H1 (cell line): Measurements from ENCODE around the gene CASP8AP2. TPM values are rescaled to one million over a fixed set of nuclear protein-coding genes. Genes with fewer than 3 reads are reported as not detected.

Experiments used
- CTCF ChIA-PET: fragments of 300-600 bp; sonication (Branson Sonifier 250); formaldehyde crosslinking; loops from one replicate; lab custom pipeline; 2021; ENCODE audit not compliant: partially characterized antibody; lab: Charles Lee
- POLR2A ChIA-PET: fragments of 300-600 bp; sonication (Branson Sonifier 250); formaldehyde crosslinking; loops from one replicate; lab custom pipeline; 2021; ENCODE audit warnings: inconsistent platforms; ENCODE audit not compliant: partially characterized antibody; lab: Charles Lee
- DNase-seq, 2 experiments: peaks; one replicate each; pipeline versions ENCODE4 v3.0.0 to v3.0.0-alpha.2; 2010 to 2022; ENCODE audit warnings: low spot score in 2 of 2, low read depth in 1 of 2, mixed read lengths in 1 of 2
- FAIRE-seq: peaks from 2 replicates; lab custom pipeline; 2011; peaks lifted over from hg19 to GRCh38; lab: Jason Lieb, UNC
- H2AFZ ChIP-seq: 2 replicates; pipeline ENCODE4 v1.8.1; 2012; ENCODE audit warnings: low read length, inconsistent platforms
- H2AK5ac ChIP-seq: 2 replicates; pipeline ENCODE4 v1.6.1; 2013; ENCODE audit warnings: low read depth, low read length
- H2BK120ac ChIP-seq: replicated peaks from 2 replicates; pipeline ENCODE3; 2013; ENCODE audit warnings: low read depth, low read length, inconsistent platforms
- H2BK12ac ChIP-seq: 2 replicates; pipeline ENCODE4 v1.6.1; 2013; ENCODE audit warnings: low read depth, low read length
- H2BK15ac ChIP-seq: 2 replicates; pipeline ENCODE4 v1.6.1; 2013; ENCODE audit warnings: low read length
- H2BK20ac ChIP-seq: 2 replicates; pipeline ENCODE4 v1.6.1; 2013; ENCODE audit warnings: low read length
- H2BK5ac ChIP-seq: 2 replicates; pipeline ENCODE4 v1.6.1; 2013; ENCODE audit warnings: low read depth, low read length
- H3K14ac ChIP-seq: 2 replicates; pipeline ENCODE4 v1.6.1; 2013; ENCODE audit warnings: inconsistent platforms; ENCODE audit not compliant: insufficient read length
- H3K18ac ChIP-seq: 2 replicates; pipeline ENCODE4 v1.6.1; 2013; ENCODE audit warnings: low read length; ENCODE audit errors: extremely low read depth
- H3K23ac ChIP-seq: 2 replicates; pipeline ENCODE4 v1.6.1; 2013; ENCODE audit warnings: inconsistent platforms; ENCODE audit not compliant: insufficient read length
- H3K23me2 ChIP-seq: 2 replicates; pipeline ENCODE4 v1.6.1; 2013; ENCODE audit warnings: low read depth, low read length
- H3K27ac ChIP-seq: 2 replicates; pipeline ENCODE4 v1.6.1; 2011; ENCODE audit warnings: low read depth, low read length, inconsistent platforms
- H3K27me3 ChIP-seq, 4 experiments: replicated peaks in 1 of 4; 1 replicate in 1 of 4; 2 replicates in 3 of 4; pipeline versions ENCODE4 v1.6.1 to v1.8.1; 2011 to 2013; ENCODE audit warnings: low read length in 3 of 4, mild to moderate bottlenecking in 3 of 4, inconsistent platforms in 2 of 4, mixed read lengths in 2 of 4, moderate library complexity in 1 of 4; ENCODE audit not compliant: control insufficient read depth in 3 of 4, insufficient read depth in 3 of 4; ENCODE audit errors: extremely low read depth in 1 of 4
- H3K36me3 ChIP-seq, 4 experiments: 2 replicates each; pipeline versions ENCODE4 v1.6.1 to v1.8.1; 2011 to 2013; ENCODE audit warnings: mild to moderate bottlenecking in 4 of 4, low read length in 3 of 4, moderate library complexity in 2 of 4, control low read depth in 1 of 4, inconsistent platforms in 1 of 4; ENCODE audit not compliant: insufficient read depth in 4 of 4, control insufficient read depth in 2 of 4
- H3K4ac ChIP-seq: replicated peaks from 2 replicates; pipeline ENCODE3; 2013; ENCODE audit warnings: low read length, low read depth, mixed read lengths, inconsistent platforms; ENCODE audit not compliant: insufficient read length
- H3K4me1 ChIP-seq, 4 experiments: replicated peaks in 1 of 4; 1 replicate in 1 of 4; 2 replicates in 3 of 4; pipeline versions ENCODE4 v1.6.1 to v1.8.1; 2011 to 2013; ENCODE audit warnings: low read length in 3 of 4, inconsistent platforms in 2 of 4, mixed read lengths in 1 of 4; ENCODE audit not compliant: insufficient read depth in 4 of 4, control insufficient read depth in 3 of 4
- H3K4me2 ChIP-seq, 2 experiments: 2 replicates each; pipeline versions ENCODE4 v1.6.1 to v1.8.1; 2011 to 2013; ENCODE audit warnings: low read depth in 2 of 2, low read length in 2 of 2, control low read depth in 1 of 2, inconsistent platforms in 1 of 2, mild to moderate bottlenecking in 1 of 2; ENCODE audit not compliant: insufficient read depth in 1 of 2
- H3K4me3 ChIP-seq, 4 experiments: fragments of 200-600, 300-600 bp in 1 of 4; sonication (generic), shearing (Covaris generic), sonication (Bioruptor Twin) in 1 of 4; 2 replicates each; pipeline versions ENCODE4 v1.5.1 to v1.8.1; 2011 to 2016; ENCODE audit warnings: low read length in 4 of 4, low read depth in 3 of 4, control low read depth in 2 of 4, inconsistent platforms in 2 of 4, mild to moderate bottlenecking in 2 of 4, mixed read lengths in 1 of 4, moderate library complexity in 1 of 4; ENCODE audit not compliant: insufficient read depth in 2 of 4; ENCODE audit errors: extremely low read depth in 1 of 4
- H3K56ac ChIP-seq: replicated peaks from 2 replicates; pipeline ENCODE3; 2013; ENCODE audit warnings: low read depth, mild to moderate bottlenecking, mixed read lengths, low read length, inconsistent platforms; ENCODE audit not compliant: insufficient read length
- H3K79me1 ChIP-seq: 2 replicates; pipeline ENCODE4 v1.6.1; 2013; ENCODE audit warnings: low read depth, low read length, control low read depth
- H3K79me2 ChIP-seq, 2 experiments: 2 replicates each; pipeline versions ENCODE4 v1.6.1 to v1.8.1; 2012 to 2013; ENCODE audit warnings: low read length in 2 of 2, mild to moderate bottlenecking in 2 of 2, inconsistent platforms in 1 of 2; ENCODE audit not compliant: insufficient read depth in 2 of 2, control insufficient read depth in 1 of 2
- H3K9ac ChIP-seq, 4 experiments: replicated peaks in 1 of 4; 1 replicate in 1 of 4; 2 replicates in 3 of 4; pipeline versions ENCODE4 v1.6.1 to v1.8.1; 2011 to 2013; ENCODE audit warnings: low read depth in 3 of 4, low read length in 3 of 4, control low read depth in 2 of 4, mild to moderate bottlenecking in 2 of 4, moderate library complexity in 2 of 4, inconsistent platforms in 1 of 4; ENCODE audit errors: extremely low read depth in 1 of 4
- H3K9me3 ChIP-seq, 2 experiments: 2 replicates each; pipeline versions ENCODE4 v1.6.1 to v1.8.1; 2012 to 2013; ENCODE audit warnings: mild to moderate bottlenecking in 2 of 2, moderate library complexity in 2 of 2, control low read depth in 1 of 2, inconsistent platforms in 1 of 2, low read depth in 1 of 2, low read length in 1 of 2, mixed read lengths in 1 of 2; ENCODE audit not compliant: insufficient read depth in 2 of 2
- H4K20me1 ChIP-seq, 2 experiments: replicated peaks in 1 of 2; 2 replicates each; pipeline versions ENCODE3 to v1.8.1; 2011 to 2013; ENCODE audit warnings: inconsistent platforms in 2 of 2, low read length in 2 of 2, mild to moderate bottlenecking in 1 of 2; ENCODE audit not compliant: insufficient read depth in 2 of 2, control insufficient read depth in 1 of 2
- H4K5ac ChIP-seq: 2 replicates; pipeline ENCODE4 v1.6.1; 2013; ENCODE audit warnings: low read length, low read depth, mixed read lengths, inconsistent platforms; ENCODE audit not compliant: insufficient read length
- H4K8ac ChIP-seq: 2 replicates; pipeline ENCODE4 v1.8.0; 2013; ENCODE audit warnings: mild to moderate bottlenecking, moderate library complexity, low read length, inconsistent platforms; ENCODE audit not compliant: insufficient read depth; ENCODE audit errors: extremely low read depth
- H4K91ac ChIP-seq: replicated peaks from 2 replicates; pipeline ENCODE3; 2013; ENCODE audit warnings: low read length, mixed read lengths, inconsistent platforms; ENCODE audit not compliant: insufficient read length
- BCL11A ChIP-seq, 2 experiments: IDR thresholded peaks; one replicate each; pipeline ENCODE4 v1.6.1; 2011; ENCODE audit warnings: low read depth in 2 of 2, low read length in 2 of 2, mild to moderate bottlenecking in 2 of 2
- CHD1 ChIP-seq: IDR thresholded peaks from 2 replicates; pipeline ENCODE4 v1.6.1; 2012; ENCODE audit warnings: low read depth, low read length, improper control_type of control experiment
- GTF2F1 ChIP-seq: IDR thresholded peaks from 2 replicates; pipeline ENCODE4 v1.6.1; 2012; ENCODE audit warnings: low read depth, low read length, improper control_type of control experiment, borderline replicate concordance
- HDAC2 ChIP-seq, 2 experiments: fragments of 300-600 bp in 1 of 2; sonication (generic) in 1 of 2; IDR thresholded peaks; 2 replicates each; pipeline ENCODE4 v1.6.1; 2011 to 2012; ENCODE audit warnings: low read depth in 2 of 2, low read length in 2 of 2, mild to moderate bottlenecking in 2 of 2, moderate library complexity in 2 of 2, borderline replicate concordance in 1 of 2, inconsistent platforms in 1 of 2
- MAX ChIP-seq: IDR thresholded peaks from 2 replicates; pipeline ENCODE4 v1.6.1; 2012; ENCODE audit warnings: inconsistent platforms
- POLR2AphosphoS5 ChIP-seq: IDR thresholded peaks from 2 replicates; pipeline ENCODE4 v1.6.1; 2011; ENCODE audit warnings: low read depth, low read length
- SRF ChIP-seq: IDR thresholded peaks from 2 replicates; pipeline ENCODE4 v1.6.1; 2011; ENCODE audit warnings: mild to moderate bottlenecking, low read depth, low read length, moderate library complexity
- TCF12 ChIP-seq: IDR thresholded peaks from 2 replicates; pipeline ENCODE4 v1.6.1; 2011; ENCODE audit warnings: low read depth, mild to moderate bottlenecking, low read length
- TEAD4 ChIP-seq: IDR thresholded peaks from 2 replicates; pipeline ENCODE4 v1.6.1; 2012; ENCODE audit warnings: low read depth, low read length, inconsistent platforms, mixed read lengths
- USF2 ChIP-seq: IDR thresholded peaks from 2 replicates; pipeline ENCODE4 v1.6.1; 2011; ENCODE audit warnings: low read length, improper control_type of control experiment
- ZNF274 ChIP-seq: IDR thresholded peaks from 2 replicates; pipeline ENCODE4 v1.7.0; 2012; ENCODE audit warnings: low read length, borderline replicate concordance; ENCODE audit errors: extremely low read depth
- WGBS, 2 experiments: shearing (Covaris generic) in 1 of 2; methylation state at CpG; one replicate each; pipeline versions ENCODE4 v1.1.6 to v1.1.7; 2013 to 2015; ENCODE audit warnings: low lambda C conversion rate in 2 of 2, mixed read lengths in 2 of 2, inconsistent platforms in 1 of 2, low coverage in 1 of 2, missing lambda C conversion rate in 1 of 2; ENCODE audit not compliant: insufficient replicate concordance in 2 of 2, insufficient coverage in 1 of 2, insufficient read length in 1 of 2; ENCODE audit errors: extremely low coverage in 1 of 2, missing lambda C conversion rate in 1 of 2; 5-methylcytosine and 5-hydroxymethylcytosine counted together
- polyA plus RNA-seq, 7 experiments: library from polyadenylated mRNA; depleted of rRNA in 3 of 7; stranded (reverse) in 5 of 7; unstranded in 2 of 7; fragments of >200 nt in 5 of 7; fragments of 200-250 nt in 2 of 7; gene quantifications; 1 replicate in 5 of 7; 2 replicates in 1 of 7; 4 replicates in 1 of 7; pipeline versions ENCODE4 v1.2.1 to v1.2.3, GENCODE V29; 2011 to 2013; ENCODE audit warnings: missing spikeins in 2 of 7, mixed read lengths in 2 of 7
- total RNA-seq: library from RNA; stranded (reverse); fragmentation: NEBNext Ultra II Directional; extraction: Animal tissue kit (Norgen Biotek cat#: 25700); gene quantifications from 2 replicates; pipeline ENCODE4 v1.2.1, GENCODE V29; 2021

Gene CASP8AP2
- total and polyA plus RNA-seq, 2 of the 8 experiments (the other 6 are each of a cell fraction or from before 2014, with no cell fraction given): 6.9 to 32.1 TPM

GRCh38 chr6:89781070-89782034, 48.3 kb upstream of the CASP8AP2 start:
- Histone ChIP-seq H2BK120ac (no peak overlapping the region), H3K9ac (no peak overlapping the region), H4K20me1 (peaks cover 0 to 3% of the 10 kb centered on the region in 2 experiments), H2AFZ (no peak overlapping the region), H3K14ac (no peak overlapping the region), H2BK15ac (no peak overlapping the region), H4K5ac (no peak overlapping the region), H3K27ac (no peak overlapping the region; the same call in 1 of the 2 replicates), H4K91ac (no peak overlapping the region), H3K18ac (no peak overlapping the region), H2BK20ac (no peak overlapping the region), H3K56ac (no peak overlapping the region), H2BK12ac (no peak overlapping the region), H3K36me3 (peaks cover 26 to 91% (median 62%) of the 10 kb centered on the region in 4 experiments), H3K27me3 (no peaks in the 10 kb centered on the region), H3K4ac (no peak overlapping the region), H2BK5ac (no peak overlapping the region), H2AK5ac (no peak overlapping the region), H3K4me3 (no peak overlapping the region), H3K23ac (no peak overlapping the region), H4K8ac (no peak overlapping the region), H3K23me2 (no peaks in the 10 kb centered on the region), H3K9me3 (no peaks in the 10 kb centered on the region), H3K79me1 (no peaks in the 10 kb centered on the region), H3K4me1 (no peaks in the 10 kb centered on the region), H3K79me2 (no peaks in the 10 kb centered on the region), H3K4me2 (no peak overlapping the region)
- no peak for FAIRE-seq
- no peak for DNase-seq
- ChIA-PET POLR2A (interaction anchor here (0.7 kb wide), 1 partner anchor 12 kb away, joined by 3 read pairs; no protein-coding TSS in a partner anchor), CTCF (no interaction called here)
- 91% methylated on average over 6 of the region's 6 CpGs; no CpG with 5 or more reads in 1 of the 2 experiments for WGBS, 2 experiments
- TF ChIP-seq ZNF274: no peak
- no peak for TF ChIP-seq CHD1
- TF ChIP-seq TEAD4: no peak
- no peak for TF ChIP-seq POLR2AphosphoS5
- TF ChIP-seq SRF: no peak
- TF ChIP-seq BCL11A (IDR thresholded peaks at IDR 0.05; ENCODE audit: low read depth in 2 of 2, low read length in 2 of 2): no peak
- no peak for TF ChIP-seq MAX
- TF ChIP-seq HDAC2 (IDR thresholded peaks at IDR 0.05; ENCODE audit: borderline replicate concordance in 1 of 2, low read depth in 2 of 2, low read length in 2 of 2): no peak
- no peak for TF ChIP-seq GTF2F1
- no peak for TF ChIP-seq USF2
- TF ChIP-seq TCF12: no peak
